Mesendoderm (in vitro differentiated cells): ENCODE measurements around the gene SNW1.
"Not testable (repeated sequence)": the region's sequence is repeated elsewhere in the genome, so short reads cannot be mapped to it uniquely, and the experiment has no call there.

ENCODE experiments used
- DNase-seq: peaks from one replicate; pipeline ENCODE4 v3.0.0; 2013
- H2AK5ac ChIP-seq: 2 replicates; pipeline ENCODE4 v1.6.1; 2013; ENCODE audit warnings: low read length, inconsistent platforms
- H2BK120ac ChIP-seq: 2 replicates; pipeline ENCODE4 v1.6.1; 2013; ENCODE audit warnings: low read depth, mild to moderate bottlenecking, low read length, moderate library complexity, mixed read lengths
- H2BK15ac ChIP-seq: replicated peaks from 2 replicates; pipeline ENCODE4 v1.6.1; 2013; ENCODE audit warnings: low read depth, mild to moderate bottlenecking, moderate library complexity
- H2BK5ac ChIP-seq: 2 replicates; pipeline ENCODE4 v1.6.1; 2013; ENCODE audit warnings: low read length, inconsistent platforms
- H3K18ac ChIP-seq: 2 replicates; pipeline ENCODE4 v1.6.1; 2013; ENCODE audit warnings: mild to moderate bottlenecking, low read length, mixed read lengths
- H3K23ac ChIP-seq: one replicate; pipeline ENCODE4 v1.6.1; 2013; ENCODE audit warnings: low read length
- H3K27ac ChIP-seq: 2 replicates; pipeline ENCODE4 v1.5.1; 2013; ENCODE audit warnings: low read depth, mild to moderate bottlenecking, inconsistent platforms, low read length, moderate library complexity
- H3K27me3 ChIP-seq: 2 replicates; pipeline ENCODE4 v1.6.1; 2013; ENCODE audit warnings: low read length, control low read depth, mild to moderate bottlenecking, inconsistent platforms; ENCODE audit not compliant: insufficient read depth, poor library complexity
- H3K36me3 ChIP-seq: 2 replicates; pipeline ENCODE4 v1.6.1; 2013; ENCODE audit warnings: low read length, inconsistent platforms; ENCODE audit not compliant: control insufficient read depth, insufficient read depth
- H3K4ac ChIP-seq: one replicate; pipeline ENCODE4 v1.6.1; 2013; ENCODE audit warnings: low read depth, mild to moderate bottlenecking, low read length, moderate library complexity
- H3K4me1 ChIP-seq: 2 replicates; pipeline ENCODE4 v1.6.1; 2013; ENCODE audit warnings: low read depth, low read length, inconsistent platforms; ENCODE audit not compliant: control insufficient read depth
- H3K4me2 ChIP-seq: 2 replicates; pipeline ENCODE4 v1.6.1; 2013; ENCODE audit warnings: low read length
- H3K4me3 ChIP-seq: 2 replicates; pipeline ENCODE4 v1.5.1; 2013; ENCODE audit warnings: mild to moderate bottlenecking, low read length
- H3K56ac ChIP-seq: one replicate; pipeline ENCODE4 v1.6.1; 2013; ENCODE audit warnings: low read length
- H3K79me1 ChIP-seq: 2 replicates; pipeline ENCODE4 v1.6.1; 2013; ENCODE audit warnings: low read length, inconsistent platforms
- H3K79me2 ChIP-seq: 2 replicates; pipeline ENCODE4 v1.6.1; 2013; ENCODE audit warnings: mild to moderate bottlenecking, low read length; ENCODE audit not compliant: control insufficient read depth, insufficient read depth
- H3K9ac ChIP-seq: 2 replicates; pipeline ENCODE4 v1.6.1; 2013; ENCODE audit warnings: low read length, inconsistent platforms
- H4K5ac ChIP-seq: one replicate; pipeline ENCODE4 v1.6.1; 2013; ENCODE audit warnings: low read length
- H4K8ac ChIP-seq: one replicate; pipeline ENCODE4 v1.6.1; 2013; ENCODE audit warnings: low read depth, mild to moderate bottlenecking, control low read depth, low read length, moderate library complexity
- WGBS: extraction: QIAGEN DNeasy Blood & Tissue Kit; methylation state at CpG from one replicate; pipeline ENCODE4 v1.1.7; 2013; ENCODE audit warnings: low lambda C conversion rate, missing lambda C conversion rate; ENCODE audit not compliant: insufficient coverage; ENCODE audit errors: extremely low coverage; 5-methylcytosine and 5-hydroxymethylcytosine counted together

Gene SNW1

DNA sequence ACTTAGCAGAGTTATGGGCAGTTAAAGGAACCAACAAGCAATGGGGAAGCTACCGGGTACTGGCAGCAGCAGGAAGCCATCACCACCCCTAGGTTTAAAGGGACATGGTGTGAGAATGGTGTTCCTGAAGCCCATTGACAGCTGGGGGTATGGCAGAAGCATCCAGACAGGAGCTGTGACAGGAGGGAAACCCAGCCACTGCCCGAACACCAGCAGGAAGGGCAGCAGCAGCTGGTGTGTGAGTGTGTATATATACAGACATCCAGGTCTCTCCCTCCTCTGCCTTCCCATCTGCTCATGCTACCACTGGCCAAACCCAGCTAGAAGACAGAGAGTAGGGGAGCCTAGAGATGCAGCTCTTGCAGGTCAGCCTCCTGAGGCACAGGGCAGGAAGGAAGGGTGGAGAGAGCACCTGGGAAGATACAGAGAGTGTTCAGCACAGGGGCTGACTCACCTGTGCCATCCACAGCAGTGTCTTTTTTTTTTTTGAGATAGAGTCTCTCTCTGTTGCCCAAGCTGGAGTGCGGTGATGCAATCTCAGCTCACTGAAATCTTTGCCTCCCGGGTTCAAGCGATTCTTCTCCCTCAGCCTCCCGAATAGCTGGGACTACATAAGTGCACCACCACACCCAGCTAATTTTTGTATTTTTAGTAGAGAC is 29.7 kb upstream of the SNW1 start:
- H3K9ac ChIP-seq: no peak overlapping the region
- no peak overlapping the region for H2BK15ac ChIP-seq
- no CpG with 5 or more reads among the region's 6 CpGs for WGBS
- no peaks in the 10 kb centered on the region for H3K27me3 ChIP-seq
- no peak overlapping the region for H4K5ac ChIP-seq
- H2BK120ac ChIP-seq: no peak overlapping the region
- H2AK5ac ChIP-seq: no peak overlapping the region
- H4K8ac ChIP-seq: no peak overlapping the region
- no peaks in the 10 kb centered on the region for H3K79me1 ChIP-seq
- H3K18ac ChIP-seq: no peak overlapping the region
- H2BK5ac ChIP-seq: no peak overlapping the region
- H3K36me3 ChIP-seq: no peaks in the 10 kb centered on the region
- no peak overlapping the region for H3K4me2 ChIP-seq
- H3K27ac ChIP-seq: no peak overlapping the region
- H3K79me2 ChIP-seq: no peaks in the 10 kb centered on the region
- H3K56ac ChIP-seq: no peak overlapping the region
- no peak for DNase-seq
- H3K4me3 ChIP-seq: no peak overlapping the region
- H3K4me1 ChIP-seq: no peaks in the 10 kb centered on the region
- no peak overlapping the region for H3K4ac ChIP-seq
- H3K23ac ChIP-seq: no peak overlapping the region

DNA sequence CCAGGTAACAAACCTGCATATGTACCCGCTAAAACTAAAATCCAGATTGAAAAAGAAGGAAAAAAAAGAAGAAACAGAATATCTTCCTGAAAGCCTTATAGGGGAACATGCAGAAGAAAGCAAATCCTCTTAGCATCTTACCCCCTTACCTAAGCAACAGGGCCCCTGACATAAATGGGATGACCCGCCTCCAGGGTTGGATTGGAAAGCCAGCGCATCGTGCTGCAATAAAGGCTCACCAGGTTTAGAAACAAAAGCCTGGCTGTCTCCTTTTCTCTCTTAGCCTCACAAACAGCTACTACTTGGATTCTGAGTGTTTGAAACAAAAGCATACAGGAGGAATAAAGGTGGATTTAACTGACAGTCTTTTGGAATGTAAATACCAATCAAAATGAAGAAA is 25.2 kb upstream of the SNW1 start:
- Histone ChIP-seq H3K56ac (no peak overlapping the region), H3K27me3 (no peaks in the 10 kb centered on the region), H4K8ac (no peak overlapping the region), H3K4me1 (no peaks in the 10 kb centered on the region), H2BK5ac (no peak overlapping the region), H3K36me3 (no peaks in the 10 kb centered on the region), H4K5ac (no peak overlapping the region), H3K27ac (no peak overlapping the region), H3K4ac (no peak overlapping the region), H3K79me2 (no peaks in the 10 kb centered on the region), H3K4me2 (no peak overlapping the region), H2BK120ac (no peak overlapping the region), H2BK15ac (no peak overlapping the region), H2AK5ac (no peak overlapping the region), H3K79me1 (no peaks in the 10 kb centered on the region), H3K18ac (no peak overlapping the region), H3K9ac (no peak overlapping the region), H3K4me3 (no peak overlapping the region), H3K23ac (no peak overlapping the region)
- no CpG with 5 or more reads among the region's 4 CpGs for WGBS
- DNase-seq: no peak

DNA sequence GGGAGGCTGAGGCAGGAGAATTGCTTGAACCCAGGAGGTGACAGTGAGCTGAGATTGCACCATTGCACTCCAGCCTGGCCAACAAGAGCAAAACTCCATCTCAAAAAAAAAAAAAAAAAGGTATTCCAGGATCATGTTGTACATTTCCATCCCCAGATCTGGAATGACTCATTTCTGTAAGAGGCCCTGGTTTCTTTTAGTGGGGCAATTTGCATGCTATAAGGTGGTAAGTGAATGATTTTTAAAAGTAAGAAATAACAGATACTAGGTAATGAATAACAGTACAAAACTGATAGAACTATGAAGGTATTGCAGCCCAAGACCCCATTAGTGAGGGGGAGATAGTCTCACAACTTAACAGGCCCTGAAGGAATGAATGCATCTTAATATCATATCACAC is 21.2 kb upstream of the SNW1 start:
- Histone ChIP-seq H2BK15ac (no peak overlapping the region), H3K18ac (no peak overlapping the region), H2BK5ac (no peak overlapping the region), H3K9ac (no peak overlapping the region), H3K79me1 (no peaks in the 10 kb centered on the region), H4K8ac (no peak overlapping the region), H3K36me3 (no peaks in the 10 kb centered on the region), H3K56ac (no peak overlapping the region), H3K4me3 (no peak overlapping the region), H4K5ac (no peak overlapping the region), H3K27me3 (no peaks in the 10 kb centered on the region), H3K4me2 (no peak overlapping the region), H2AK5ac (no peak overlapping the region), H3K23ac (no peak overlapping the region), H3K4me1 (no peaks in the 10 kb centered on the region), H3K27ac (no peak overlapping the region), H3K4ac (no peak overlapping the region), H3K79me2 (no peaks in the 10 kb centered on the region), H2BK120ac (no peak overlapping the region)
- DNase-seq: no peak

DNA sequence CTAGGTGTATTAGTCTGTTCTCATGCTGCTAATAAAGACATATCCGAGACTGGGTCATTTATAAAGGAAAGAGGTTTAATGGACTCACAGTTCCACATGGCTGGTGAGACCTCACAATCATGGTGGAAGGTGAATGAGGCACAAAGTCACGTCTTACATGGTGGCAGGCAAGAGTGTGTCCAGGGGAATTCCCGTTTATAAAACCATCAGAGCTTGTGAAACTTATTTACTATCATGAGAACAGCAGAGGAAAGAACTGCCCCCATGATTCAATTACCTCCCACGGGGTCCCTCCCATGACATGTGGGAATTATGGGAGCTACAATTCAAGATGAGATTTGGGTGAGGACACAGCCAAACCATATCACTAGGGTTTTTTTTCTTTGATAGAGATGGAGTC is 13.0 kb upstream of the SNW1 start:
- no CpG with 5 or more reads among the region's 4 CpGs for WGBS
- H2AK5ac ChIP-seq, H2BK5ac ChIP-seq, H3K23ac ChIP-seq, H2BK15ac ChIP-seq, H3K4me3 ChIP-seq, DNase-seq, H3K79me2 ChIP-seq, H3K4me1 ChIP-seq, H3K56ac ChIP-seq, H3K27me3 ChIP-seq, H3K18ac ChIP-seq, H3K9ac ChIP-seq, H2BK120ac ChIP-seq, H3K79me1 ChIP-seq, H3K36me3 ChIP-seq, H3K4me2 ChIP-seq, H4K8ac ChIP-seq, H4K5ac ChIP-seq, H3K4ac ChIP-seq, H3K27ac ChIP-seq: not testable (repeated sequence)

DNA sequence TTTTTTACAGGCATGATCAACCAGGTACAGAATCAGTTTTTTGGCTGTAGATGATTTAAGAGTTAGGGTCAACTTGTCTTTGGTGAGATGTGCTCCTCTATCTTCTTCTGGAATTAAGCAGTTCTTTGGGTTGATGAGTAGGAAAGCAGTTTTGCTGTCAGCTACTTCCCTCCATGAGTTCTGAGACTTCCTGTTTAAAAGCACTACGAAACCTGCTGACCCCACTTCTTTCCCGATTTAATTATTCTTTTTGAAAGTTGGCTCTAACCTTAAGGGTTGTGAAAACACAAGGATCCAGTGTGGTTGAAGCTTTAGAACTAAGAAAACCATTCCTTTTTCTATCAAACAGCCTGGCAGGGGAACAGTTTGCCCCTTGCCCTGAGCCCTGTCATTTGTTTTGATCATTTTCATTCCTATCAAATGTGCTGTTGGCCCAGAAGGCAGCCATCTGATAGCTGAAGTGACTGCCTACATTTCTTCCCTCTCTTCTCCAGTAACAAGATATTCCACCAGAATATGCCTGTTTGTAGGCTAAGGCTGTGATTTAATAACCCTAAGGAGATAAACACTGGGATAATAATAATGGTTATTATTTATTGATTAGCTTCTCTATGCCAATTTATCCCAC is 7.6 kb upstream of the SNW1 start:
- WGBS: no CpG with 5 or more reads among the region's 2 CpGs
- H3K4me3 ChIP-seq, H3K4me2 ChIP-seq, DNase-seq, H4K5ac ChIP-seq, H3K27ac ChIP-seq, H3K56ac ChIP-seq, H2BK5ac ChIP-seq, H3K27me3 ChIP-seq, H2BK120ac ChIP-seq, H2BK15ac ChIP-seq, H3K4ac ChIP-seq, H3K79me2 ChIP-seq, H3K36me3 ChIP-seq, H3K9ac ChIP-seq, H3K23ac ChIP-seq, H3K79me1 ChIP-seq, H3K4me1 ChIP-seq, H4K8ac ChIP-seq, H2AK5ac ChIP-seq, H3K18ac ChIP-seq: not testable (repeated sequence)

DNA sequence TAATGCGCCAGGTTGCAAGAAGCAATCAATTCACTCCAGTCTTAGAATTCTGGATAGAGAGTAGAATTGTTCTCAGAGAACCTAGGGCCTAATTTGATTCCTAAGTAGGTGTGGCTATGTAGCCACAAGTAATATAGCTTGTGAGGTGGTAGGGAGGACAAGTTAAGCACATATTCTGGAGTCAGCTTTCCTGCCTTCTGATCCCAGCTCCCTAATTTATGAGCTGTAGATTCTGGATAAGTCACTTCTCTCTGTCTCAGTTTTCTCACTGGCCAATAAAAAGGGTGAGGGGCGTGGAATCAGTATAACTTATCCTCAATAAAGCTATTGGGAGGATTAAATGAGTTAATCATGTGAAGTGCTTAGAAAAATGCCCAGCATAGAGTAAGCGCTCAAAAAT is 3.0 kb upstream of the SNW1 start:
- no CpG with 5 or more reads among the region's 3 CpGs for WGBS
- Histone ChIP-seq H2AK5ac (no peak overlapping the region), H4K8ac (no peak overlapping the region), H3K36me3 (no peaks in the 10 kb centered on the region), H3K27ac (no peak overlapping the region), H4K5ac (no peak overlapping the region), H3K4ac (no peak overlapping the region), H3K56ac (no peak overlapping the region), H3K4me1 (no peaks in the 10 kb centered on the region), H3K79me1 (peaks cover 6% of the 10 kb centered on the region), H2BK120ac (no peak overlapping the region), H3K18ac (no peak overlapping the region), H3K27me3 (no peaks in the 10 kb centered on the region), H3K23ac (no peak overlapping the region), H3K79me2 (peaks cover 15% of the 10 kb centered on the region), H2BK15ac (no peak overlapping the region), H3K4me2 (no peak overlapping the region), H3K9ac (no peak overlapping the region), H2BK5ac (no peak overlapping the region), H3K4me3 (no peak overlapping the region)
- no peak for DNase-seq
